ENCODE measurements around the gene KLHL22.

Gene KLHL22

DNA sequence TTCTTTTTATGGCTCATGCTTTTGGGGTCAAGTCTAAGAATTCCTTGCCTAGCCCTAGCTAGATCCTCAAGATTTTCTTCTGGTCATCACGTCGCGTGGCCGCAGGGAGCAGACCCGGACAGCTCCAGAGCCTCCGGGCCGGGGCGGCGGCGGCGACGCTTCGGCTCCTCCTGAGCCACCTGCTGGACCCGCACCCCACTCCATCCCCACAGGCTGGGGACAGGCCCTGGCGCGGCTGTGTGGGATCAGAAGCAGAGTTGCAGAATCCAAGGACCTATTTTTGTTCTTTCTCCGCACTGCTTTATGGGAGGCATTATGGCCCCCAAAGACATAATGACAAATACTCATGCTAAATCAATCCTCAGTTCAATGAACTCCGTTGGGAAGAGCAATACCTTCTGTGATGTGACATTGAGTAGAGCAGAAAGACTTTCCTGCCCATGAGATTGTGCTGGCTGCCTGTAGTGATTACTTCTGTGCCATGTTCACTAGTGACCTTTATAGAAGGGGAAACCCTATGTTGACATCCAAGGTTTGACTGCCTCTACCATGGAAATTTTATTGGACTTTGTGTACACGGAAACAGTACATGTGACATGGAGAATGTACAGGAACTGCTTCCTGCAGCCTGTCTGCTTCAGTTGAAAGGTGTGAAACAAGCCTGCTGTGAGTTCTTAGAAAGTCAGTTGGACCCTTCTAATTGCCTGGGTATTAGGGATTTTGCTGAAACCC lies 45.6 kb downstream of the KLHL22 start:
- DNase-seq (ENCODE audit: low spot score) (no peak), FAIRE-seq (no peak)

DNA sequence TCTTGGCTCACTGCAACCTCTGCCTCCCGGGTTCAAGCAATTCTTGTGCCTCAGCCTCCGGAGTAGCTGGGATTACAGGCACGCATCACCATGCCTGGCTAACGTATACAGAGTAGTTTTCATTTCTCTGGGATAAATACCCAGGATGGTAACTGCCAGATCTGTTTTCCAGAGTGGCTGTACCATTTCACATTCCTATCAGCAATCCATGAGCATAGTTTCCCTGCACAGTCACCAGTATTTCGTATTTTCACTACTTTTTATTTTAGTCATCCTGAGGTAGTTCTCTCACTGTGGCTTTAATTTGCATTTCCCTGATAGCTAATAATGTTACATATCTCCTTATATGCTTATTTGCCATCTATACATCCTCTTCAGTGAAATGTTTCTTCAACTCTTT lies 47.0 kb downstream of the KLHL22 start:
- no peak for DNase-seq (ENCODE audit: low spot score)
- no peak for FAIRE-seq

DNA sequence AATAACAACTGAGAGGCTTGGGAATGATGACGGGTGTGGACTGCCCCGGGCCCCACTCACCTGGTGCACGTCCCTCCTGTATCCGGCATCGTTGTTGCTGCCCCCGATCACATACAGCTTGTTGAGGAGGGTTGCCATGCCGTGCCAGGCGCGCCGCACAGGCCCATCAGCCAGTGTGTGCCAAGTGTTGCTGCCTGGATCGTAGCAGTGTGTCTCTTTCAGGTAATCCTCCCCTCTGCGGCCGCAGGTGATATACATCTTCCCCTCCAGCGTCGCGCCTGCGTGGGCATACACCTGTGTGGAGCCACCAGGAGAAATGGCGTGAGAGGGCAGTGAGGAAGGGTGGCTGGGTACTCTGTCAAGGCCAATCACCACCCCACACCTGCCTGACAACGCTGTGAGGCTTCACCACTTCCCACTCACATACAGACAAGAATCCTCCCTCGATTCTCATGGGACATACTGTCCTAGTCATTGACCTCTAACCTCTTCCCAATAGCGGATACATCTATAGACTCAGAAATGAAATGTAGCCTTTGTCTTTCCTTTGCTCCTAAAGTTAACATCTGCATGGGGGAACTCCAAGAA lies 49.1 kb downstream of the KLHL22 start:
- DNase-seq (ENCODE audit: low spot score) (no peak), FAIRE-seq (no peak)

DNA sequence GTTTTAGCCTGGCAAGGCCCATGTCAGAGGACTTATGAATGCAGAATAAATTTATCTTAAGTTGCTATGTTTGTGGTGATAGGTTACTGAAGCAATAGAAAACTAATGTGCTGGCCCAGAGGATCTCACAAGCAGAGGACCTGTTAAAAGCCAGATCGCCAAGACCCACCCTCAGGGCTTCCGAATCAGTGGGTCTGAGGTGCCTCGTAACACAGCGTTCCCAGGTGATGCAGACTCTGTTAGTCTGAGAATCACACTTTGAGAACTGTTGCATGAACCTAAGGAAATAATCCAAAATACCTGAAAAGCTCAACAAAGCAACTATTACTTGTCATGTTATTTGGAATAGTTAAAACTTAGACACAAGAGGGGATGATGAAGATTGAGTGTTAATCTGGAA lies 51.3 kb downstream of the KLHL22 start:
- DNase-seq (ENCODE audit: low spot score) (no peak), FAIRE-seq (no peak)

DNA sequence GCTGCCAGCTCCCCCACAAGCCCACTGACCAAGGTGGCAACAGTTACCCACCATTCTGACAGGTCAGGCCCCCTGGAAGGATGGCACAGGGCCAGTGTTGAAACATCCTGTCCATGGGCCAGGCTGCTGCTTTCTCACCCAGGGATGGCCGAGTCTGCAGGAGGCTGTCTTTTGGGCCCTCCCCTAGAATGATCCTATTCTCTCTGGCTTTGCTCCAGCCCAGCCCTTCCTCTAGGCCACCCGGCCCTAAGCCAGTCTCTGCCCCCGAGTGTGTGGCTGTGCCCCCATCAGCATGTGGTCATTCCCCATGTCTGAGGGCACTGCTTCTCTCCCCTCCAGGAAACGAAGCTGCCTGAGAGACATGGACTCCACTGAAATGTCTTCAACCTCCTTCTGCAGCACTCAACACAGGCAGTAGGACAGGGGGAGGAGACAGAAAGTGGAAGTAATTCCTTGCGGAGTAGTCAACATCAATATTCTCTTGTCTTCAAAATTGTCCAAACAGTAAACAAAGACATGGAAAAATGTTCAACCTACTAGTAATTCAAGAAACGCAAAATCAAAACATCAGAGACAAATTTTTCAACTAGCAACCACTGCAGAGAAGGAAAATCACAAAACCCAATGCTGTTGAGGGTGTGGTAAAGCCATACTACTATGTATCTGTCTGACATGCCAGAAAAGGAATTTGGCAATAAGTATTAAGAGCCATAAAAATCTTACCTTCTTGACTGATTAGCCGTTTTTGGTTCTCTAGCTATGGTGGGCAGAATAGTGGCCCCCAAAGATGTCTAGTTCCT lies 52.9 kb downstream of the KLHL22 start:
- DNase-seq (ENCODE audit: low spot score) (no peak), FAIRE-seq (no peak)

DNA sequence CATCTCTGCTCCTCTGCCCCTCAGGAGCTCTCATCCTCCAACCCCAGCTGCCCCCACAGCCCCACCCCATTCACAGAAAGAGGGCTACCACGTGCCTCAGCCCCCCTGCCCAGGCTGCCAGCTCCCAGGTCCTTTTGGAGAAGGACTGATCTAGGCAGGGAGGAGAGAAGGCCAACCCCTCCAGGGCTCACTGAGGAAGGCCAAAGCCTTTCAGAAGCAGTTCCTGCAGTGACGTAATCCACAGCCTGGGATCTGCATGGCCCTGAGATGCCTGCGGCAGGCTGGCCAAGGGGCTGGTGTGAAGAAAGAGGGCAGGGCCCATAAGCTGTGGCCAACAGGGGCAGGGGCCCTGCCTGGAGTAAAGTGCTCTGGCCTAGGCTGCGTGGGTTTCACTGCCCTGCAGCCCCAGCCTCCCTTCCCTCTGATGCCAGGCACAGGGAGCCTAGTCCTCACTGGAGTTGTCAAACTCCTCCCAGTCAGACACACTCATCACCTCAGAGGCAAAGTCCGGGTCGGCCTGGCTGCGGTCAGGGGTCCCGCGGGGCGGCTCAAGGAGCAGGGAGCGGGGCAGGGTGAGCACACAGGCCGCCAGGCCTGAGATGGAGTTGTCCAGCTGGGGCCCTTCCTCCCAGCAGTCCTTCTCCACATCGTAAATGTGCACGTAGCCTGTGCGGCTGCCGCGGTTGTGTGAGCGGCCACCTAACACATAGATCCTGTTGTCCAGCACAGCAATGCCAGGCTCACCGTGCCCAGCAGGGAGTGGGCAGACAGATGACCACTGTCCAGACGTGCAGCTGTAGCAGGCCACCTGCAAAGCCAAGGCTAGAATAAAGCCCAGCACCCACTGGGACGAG lies 53.7 kb downstream of the KLHL22 start:
- DNase-seq (ENCODE audit: low spot score): no peak
- FAIRE-seq: no peak

DNA sequence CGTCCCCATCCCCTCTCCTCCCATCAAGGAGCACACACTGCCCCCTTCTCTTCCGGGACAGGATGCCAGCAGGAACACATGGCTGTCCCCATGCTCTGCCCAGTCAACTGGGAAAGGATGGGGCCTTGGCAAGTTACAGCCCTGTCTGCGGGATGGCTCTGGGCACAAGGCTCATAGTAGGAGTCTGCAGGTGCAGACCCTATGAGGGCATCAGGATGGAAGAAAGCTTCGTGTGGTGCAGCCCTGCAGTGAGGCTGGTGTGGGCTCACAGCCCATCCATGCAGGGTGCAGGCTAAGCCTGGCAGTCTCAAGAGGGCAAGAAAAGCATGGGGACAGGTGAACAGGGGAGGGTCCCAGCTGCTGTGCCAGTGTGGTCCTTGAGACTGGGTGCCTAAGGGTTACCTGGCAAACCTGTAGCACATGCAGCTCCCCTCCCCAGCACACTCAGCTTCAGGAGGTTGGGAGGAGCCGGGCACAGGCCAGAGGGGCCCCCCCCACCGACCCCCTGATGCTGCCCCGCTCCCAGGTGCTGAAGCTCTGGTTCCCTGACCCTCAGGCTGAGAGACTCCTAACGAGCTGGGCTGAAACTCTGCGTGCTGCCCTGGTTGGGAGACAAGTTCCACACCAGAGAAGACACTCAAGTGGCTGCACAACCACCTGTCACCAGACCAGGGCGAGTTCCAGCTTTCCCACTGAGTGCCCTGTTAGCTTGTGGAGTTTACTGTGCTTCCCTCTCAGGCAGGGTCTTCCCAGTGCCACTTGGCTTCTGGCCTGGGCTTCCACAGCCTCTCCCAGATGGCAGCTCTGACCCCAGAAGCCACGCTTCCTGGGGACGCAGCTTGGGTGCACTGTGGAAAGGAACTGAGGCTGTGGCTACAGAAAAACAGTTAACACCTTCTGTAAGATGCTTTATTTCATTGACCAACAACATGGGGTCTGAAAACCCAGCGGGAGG lies 54.7 kb downstream of the KLHL22 start:
- no peak for FAIRE-seq
- DNase-seq (ENCODE audit: low spot score): no peak

DNA sequence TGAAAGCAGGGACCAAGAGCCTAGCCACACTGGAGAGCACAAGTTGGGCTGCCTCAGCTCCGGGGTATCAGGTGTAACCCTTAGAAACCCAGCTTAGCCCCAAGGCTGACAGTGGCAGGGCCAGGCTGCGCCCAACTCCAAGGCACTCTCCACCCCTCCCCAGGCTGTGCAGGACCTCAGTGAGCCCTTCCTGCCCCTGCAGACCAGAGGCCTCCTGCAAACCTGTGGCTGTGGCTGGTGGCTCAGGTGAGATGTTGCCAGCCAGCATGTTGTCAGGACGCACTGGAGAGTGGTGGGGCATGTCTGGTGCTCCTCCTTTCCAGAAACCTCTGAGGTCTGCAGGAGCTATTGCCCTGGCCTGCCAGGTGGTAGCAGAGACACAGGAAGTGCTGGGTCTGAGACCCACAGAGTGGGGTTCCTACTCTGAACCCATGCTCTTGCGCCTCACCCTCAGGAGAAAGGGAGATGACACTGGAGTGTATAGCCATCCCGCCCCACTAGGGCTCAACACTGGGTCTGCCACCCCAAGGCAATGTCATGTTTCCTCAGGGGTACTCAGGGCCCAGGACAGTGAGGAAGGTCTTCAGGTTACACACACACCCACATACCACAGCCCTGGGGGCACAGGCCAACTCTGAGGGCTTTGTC lies 55.5 kb downstream of the KLHL22 start:
- no peak for DNase-seq (ENCODE audit: low spot score)
- no peak for FAIRE-seq

DNA sequence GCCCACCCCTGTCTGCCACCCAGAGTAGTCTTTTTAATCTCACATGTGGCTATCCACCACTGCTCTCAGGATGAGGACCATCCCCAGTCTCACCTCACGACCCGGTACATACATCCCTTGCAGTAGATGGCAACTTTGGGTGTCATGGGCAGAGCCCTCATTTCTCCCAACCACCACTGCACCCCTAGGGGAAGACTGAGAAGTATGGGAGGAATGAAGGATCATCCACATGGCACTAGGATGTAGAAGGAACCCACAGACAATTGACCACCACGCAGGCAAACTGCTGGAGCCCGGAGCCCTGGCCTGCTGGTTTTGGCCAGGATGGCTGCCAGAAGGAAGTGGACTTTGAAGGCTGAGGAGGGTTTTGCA lies 56.1 kb downstream of the KLHL22 start:
- DNase-seq (ENCODE audit: low spot score) (no peak), FAIRE-seq (no peak)

DNA sequence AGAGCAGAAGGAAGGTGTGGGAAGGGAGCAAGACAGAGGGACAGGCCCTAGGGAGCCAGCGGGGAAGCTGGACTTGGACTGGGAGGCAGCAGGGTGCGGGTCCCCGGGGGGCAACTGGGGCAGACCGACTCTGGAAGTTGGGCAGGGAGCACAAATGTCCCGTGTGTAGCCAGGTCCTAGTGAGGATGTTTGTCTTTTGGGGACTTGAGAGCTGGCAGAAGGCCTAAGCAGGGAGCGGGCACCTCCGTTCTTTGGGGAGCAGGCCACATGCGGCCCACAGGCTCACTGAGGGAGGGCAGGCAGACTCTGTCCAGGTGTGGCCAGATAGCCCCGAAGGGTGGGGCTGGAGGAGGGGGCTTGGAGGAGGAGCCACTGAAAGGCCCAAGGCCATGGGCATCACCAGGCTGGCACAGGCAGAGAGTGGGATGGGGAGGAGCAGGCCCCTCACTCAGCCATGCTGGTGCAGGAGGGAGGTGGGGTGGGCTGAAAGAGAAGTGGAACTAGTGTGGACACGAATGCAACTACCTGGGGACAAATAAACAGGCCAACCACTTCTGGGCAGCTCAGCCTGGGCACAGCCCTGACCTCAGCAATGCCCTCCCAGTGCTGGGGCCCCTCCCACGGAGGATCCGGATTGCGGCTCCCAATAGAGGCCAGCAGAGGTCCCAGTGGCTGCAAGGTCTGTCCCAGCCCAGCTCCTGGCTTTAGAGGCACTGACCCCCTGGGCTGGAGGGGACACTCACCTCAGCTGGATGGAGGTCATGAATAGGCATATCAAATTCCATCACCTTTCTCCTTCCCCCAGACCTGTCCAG lies 56.7 kb downstream of the KLHL22 start:
- no peak for DNase-seq (ENCODE audit: low spot score)
- no peak for FAIRE-seq

DNA sequence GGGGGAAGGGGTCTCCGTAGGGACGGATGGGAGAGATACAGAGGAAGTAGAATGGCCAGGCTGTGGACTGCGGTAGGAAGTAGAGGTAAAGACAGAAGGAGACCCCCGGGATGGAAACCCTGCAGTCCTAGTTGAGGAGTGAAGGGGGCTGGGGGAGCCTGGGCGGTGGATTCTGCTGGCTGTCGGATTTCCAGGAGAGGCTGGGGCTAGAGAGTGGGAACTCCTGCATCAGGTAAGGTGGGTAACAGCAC lies 57.2 kb downstream of the KLHL22 start:
- no peak for FAIRE-seq

DNA sequence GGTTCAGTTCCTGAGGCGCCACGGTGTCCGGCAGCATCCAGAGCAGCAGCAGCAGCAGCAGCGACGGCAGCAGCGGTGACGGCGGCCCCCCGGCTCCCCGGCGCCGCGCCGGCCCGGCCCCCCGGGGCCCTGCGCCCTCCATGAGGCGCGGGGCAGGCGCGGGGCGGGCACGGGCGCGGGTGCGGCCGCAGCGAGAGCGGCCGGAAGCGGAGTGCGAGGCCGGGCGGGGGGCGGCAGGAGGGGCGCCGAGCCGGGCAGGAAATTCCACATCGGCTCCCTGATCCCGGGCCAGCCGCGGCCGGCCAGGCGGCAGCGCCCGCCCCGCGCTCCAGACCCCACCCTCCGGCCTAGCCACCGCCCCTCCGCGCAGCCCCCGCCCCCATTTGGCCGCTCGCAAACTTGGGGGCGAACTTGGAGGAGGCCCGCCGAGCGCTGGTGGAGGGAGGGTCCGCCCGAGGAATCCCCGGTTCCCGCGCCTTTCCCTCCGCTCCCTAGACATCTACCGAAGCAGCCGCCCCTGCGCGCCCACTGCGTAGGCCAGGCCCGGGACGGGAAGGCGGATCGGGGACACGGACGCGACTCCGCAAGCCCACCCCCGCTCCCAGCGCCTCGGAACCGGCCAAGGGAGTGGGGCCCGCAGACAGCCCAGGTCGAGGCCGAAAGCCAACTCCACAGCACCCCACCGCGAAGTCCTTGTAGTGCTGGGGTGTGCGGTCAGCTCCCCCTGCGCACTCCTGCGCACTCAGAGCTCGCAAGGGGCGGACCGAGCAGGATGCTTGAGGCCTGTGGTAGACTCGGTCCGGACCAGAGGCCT lies 57.8 kb downstream of the KLHL22 start, which contains the start of gene SCARF2:
TSS of gene SCARF2 (minus strand) at position 213 of the 814 bp plus-strand sequence. CDS start at position 142, 71 bp downstream.
- DNase-seq (ENCODE audit: low spot score) (no peak), FAIRE-seq (no peak)

More for the DNA sequence above, 57.2 kb downstream of the KLHL22 start:
- DNase-seq (ENCODE audit: low spot score): no peak

DNA sequence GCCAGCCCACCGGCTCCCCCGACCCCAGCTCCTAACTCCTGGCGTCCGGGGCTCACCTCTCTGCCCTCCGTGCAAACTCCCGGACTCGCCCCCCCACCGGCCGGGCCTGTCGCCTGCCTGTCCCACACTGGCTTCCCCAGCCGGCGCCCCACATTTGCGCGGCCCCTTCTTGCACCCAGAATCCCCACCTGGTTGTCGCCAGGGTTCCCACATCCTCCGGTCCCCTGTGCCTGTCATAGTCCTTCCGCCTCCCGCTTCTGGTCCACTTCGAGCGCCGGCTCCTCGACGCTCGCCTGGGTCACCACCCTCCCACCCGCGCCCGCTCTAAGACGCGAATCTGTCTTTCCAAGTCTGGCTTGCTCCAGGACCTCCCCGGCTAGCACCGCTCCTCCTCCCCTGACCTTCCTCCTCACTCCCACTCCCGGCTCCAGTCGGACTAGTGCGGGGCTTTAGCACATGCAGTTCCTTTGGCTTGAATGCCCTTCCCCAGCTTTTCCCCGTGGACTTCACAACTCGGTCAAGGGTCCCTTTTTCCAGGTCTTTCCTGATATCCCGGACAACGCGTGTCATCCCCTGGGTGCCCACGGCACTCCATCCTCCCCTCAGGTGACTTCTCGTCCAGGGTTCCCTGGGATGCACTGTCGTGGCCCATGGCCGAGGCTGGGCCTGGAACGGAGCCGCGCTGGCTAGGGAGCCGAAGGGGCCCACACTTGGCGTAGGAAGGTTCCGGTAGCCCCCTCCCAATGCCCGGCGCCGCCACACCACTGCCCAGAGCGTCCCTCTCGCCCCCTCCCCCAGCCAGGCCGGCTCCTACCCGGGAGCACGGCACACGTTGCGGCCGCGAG lies 58.6 kb downstream of the KLHL22 start:
- no peak for DNase-seq (ENCODE audit: low spot score)
- FAIRE-seq: no peak

DNA sequence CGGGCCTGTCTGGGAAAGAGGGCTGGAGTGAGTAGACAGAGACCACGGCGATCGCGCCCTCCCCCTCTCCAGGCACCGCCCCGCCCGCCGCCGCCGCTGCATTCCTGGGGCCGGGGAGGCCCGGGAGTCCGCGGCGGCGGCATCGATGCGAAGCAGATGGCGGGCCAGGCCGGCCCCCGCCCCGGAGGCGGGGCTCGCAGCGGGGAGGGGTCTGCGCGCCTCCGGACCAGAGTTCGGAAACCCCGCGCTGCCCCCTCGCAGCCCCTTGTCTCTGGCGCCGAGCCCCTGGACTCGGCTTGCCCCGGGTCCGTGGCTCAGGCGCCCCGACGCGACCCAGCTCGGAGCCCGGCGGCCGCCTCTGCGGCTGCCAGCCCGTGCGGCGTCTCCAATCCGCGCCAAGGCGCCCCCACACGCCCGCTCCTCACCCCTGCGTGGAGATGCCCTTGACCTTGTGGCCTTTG lies 59.3 kb downstream of the KLHL22 start:
- no peak for FAIRE-seq
- no peak for DNase-seq (ENCODE audit: low spot score)

DNA sequence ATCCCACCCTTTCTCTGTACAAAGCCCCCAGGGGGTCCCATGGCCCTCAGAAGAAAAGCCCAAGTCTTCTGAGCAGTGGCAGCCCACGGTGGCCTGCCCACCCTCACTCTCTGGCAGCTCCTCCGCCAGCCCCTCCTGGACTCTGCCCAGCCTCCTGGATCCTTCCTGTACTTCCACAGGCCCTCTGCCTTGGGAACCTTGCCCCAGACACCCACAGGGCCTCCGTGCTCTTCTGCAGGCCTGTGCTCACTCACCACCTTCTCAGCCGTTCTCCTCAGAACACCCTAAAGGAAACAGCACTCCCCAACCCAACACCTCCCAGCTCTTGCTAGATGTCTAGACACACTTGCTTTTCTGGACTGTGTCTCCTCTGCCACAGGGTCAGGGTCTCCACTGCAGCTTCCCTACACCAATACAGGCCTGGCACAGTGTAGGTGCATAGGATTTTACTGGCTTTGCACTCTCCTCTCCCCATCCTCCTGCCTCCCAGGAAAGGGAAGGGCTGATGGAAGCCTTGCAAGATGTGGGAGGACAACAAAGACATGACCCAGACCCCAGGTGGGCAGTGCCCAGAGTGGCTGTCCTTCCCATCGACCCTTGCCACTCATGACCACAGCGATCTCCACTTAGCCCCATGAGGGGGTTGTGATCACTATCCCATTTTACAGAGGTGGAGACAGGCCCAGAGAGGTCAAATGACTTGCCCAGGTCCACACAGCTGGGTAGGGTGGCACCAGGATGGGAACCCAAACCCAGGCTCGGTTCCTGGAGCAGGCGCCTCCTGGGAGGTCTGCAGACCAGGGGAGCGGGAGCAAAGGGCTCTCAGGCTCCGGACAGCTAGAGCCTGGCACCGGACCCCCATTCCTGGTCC lies 59.9 kb downstream of the KLHL22 start:
- DNase-seq (ENCODE audit: low spot score): no peak
- FAIRE-seq: no peak

DNA sequence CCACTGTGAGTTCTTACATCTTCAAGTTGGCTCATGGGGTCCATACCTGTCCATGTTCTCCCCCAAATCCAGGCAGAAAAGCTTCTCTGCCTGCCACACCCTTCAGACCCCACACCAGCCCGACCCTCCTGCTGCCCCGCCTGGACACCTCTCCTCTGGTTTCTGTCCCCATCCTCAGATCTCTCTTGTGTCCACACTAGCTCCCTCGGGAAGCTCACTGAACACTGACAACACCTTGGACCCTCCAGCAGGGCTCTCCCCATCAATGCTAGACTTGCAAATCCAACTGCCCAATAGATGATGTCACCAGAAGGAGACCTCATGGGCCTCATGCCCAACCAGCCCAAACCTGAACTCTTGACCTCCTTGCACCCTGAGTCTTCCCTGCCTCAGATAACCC lies 60.8 kb downstream of the KLHL22 start:
- DNase-seq (ENCODE audit: low spot score) (no peak), FAIRE-seq (no peak)

All from RCC 7860 (cell line).